NT2/D1 (cell line): ENCODE data around the gene ZNF536.
"Not testable (repeated sequence)": the region's sequence is repeated elsewhere in the genome, so short reads cannot be mapped to it uniquely, and the experiment has no call there.

Experiments
- DNase-seq: peaks from one replicate; pipeline ENCODE4 v3.0.0-alpha.2; 2011; ENCODE audit warnings: low read depth, low spot score
- H3K27me3 ChIP-seq: 2 replicates; pipeline ENCODE4 v1.6.0; 2011; ENCODE audit warnings: mild to moderate bottlenecking; ENCODE audit not compliant: insufficient read length, insufficient read depth
- H3K36me3 ChIP-seq: 2 replicates; pipeline ENCODE4 v1.6.1; 2011; ENCODE audit warnings: mild to moderate bottlenecking, low read length, mixed read lengths; ENCODE audit not compliant: insufficient read depth, insufficient read length
- H3K4me1 ChIP-seq: 2 replicates; pipeline ENCODE4 v1.5.1; 2011; ENCODE audit not compliant: insufficient read depth, insufficient read length
- H3K4me3 ChIP-seq: 2 replicates; pipeline ENCODE4 v1.5.1; 2011; ENCODE audit warnings: low read depth; ENCODE audit not compliant: insufficient read length
- H3K9ac ChIP-seq: 2 replicates; pipeline ENCODE4 v1.6.0; 2011; ENCODE audit warnings: low read depth; ENCODE audit not compliant: insufficient read length
- H3K9me3 ChIP-seq: 2 replicates; pipeline ENCODE4 v1.5.1; 2011; ENCODE audit warnings: mild to moderate bottlenecking, low read length; ENCODE audit not compliant: insufficient read depth
- SUZ12 ChIP-seq: IDR thresholded peaks from 2 replicates; pipeline ENCODE4 v1.6.1; 2011; ENCODE audit not compliant: insufficient read length, insufficient read depth; ENCODE audit errors: extremely low read depth
- YY1 ChIP-seq: IDR thresholded peaks from 2 replicates; pipeline ENCODE4 v1.6.1; 2011; ENCODE audit not compliant: insufficient read length, insufficient read depth
- ZNF274 ChIP-seq: IDR thresholded peaks from 2 replicates; pipeline ENCODE4 v1.6.1; 2011; ENCODE audit warnings: mild to moderate bottlenecking, low read depth, low read length

The ZNF536 gene

GRCh38 chr19:30482956-30483355 is 110.8 kb downstream of the ZNF536 start:
- TF ChIP-seq ZNF274: no peak
- Histone ChIP-seq H3K9ac (no peak overlapping the region), H3K9me3 (no peaks in the 10 kb centered on the region), H3K4me1 (no peaks in the 10 kb centered on the region), H3K27me3 (no peaks in the 10 kb centered on the region), H3K36me3 (no peaks in the 10 kb centered on the region), H3K4me3 (no peak overlapping the region)
- DNase-seq: no peak

- not testable (repeated sequence) for DNase-seq, H3K9me3 ChIP-seq, H3K4me1 ChIP-seq, H3K27me3 ChIP-seq, H3K9ac ChIP-seq, H3K4me3 ChIP-seq, H3K36me3 ChIP-seq
Observed at GRCh38 chr19:30486250-30486649, 114.1 kb downstream of the ZNF536 start.

- Histone ChIP-seq H3K36me3 (no peaks in the 10 kb centered on the region), H3K9ac (no peak overlapping the region), H3K27me3 (no peaks in the 10 kb centered on the region), H3K4me1 (peaks cover 2% of the 10 kb centered on the region), H3K9me3 (no peaks in the 10 kb centered on the region), H3K4me3 (no peak overlapping the region)
- TF ChIP-seq YY1 (no peak), ZNF274 (no peak), SUZ12 (no peak)
- DNase-seq: no peak
Observed at GRCh38 chr19:30487178-30487577, 115.0 kb downstream of the ZNF536 start.

GRCh38 chr19:30488191-30488590 is 116.0 kb downstream of the ZNF536 start:
- TF ChIP-seq YY1 (no peak), SUZ12 (no peak), ZNF274 (no peak)
- no peak for DNase-seq
- no peaks in the 10 kb centered on the region for H3K36me3 ChIP-seq
- H3K27me3 ChIP-seq: no peaks in the 10 kb centered on the region
- H3K9ac ChIP-seq: no peak overlapping the region
- peaks cover 2% of the 10 kb centered on the region for H3K4me1 ChIP-seq
- H3K4me3 ChIP-seq: no peak overlapping the region
- H3K9me3 ChIP-seq: no peaks in the 10 kb centered on the region

GRCh38 chr19:30490760-30491159 is 118.6 kb downstream of the ZNF536 start:
- Histone ChIP-seq H3K4me1 (peaks cover 2% of the 10 kb centered on the region), H3K36me3 (no peaks in the 10 kb centered on the region), H3K27me3 (no peaks in the 10 kb centered on the region), H3K9me3 (no peaks in the 10 kb centered on the region), H3K4me3 (no peak overlapping the region), H3K9ac (no peak overlapping the region)
- no peak for TF ChIP-seq YY1
- no peak for TF ChIP-seq ZNF274
- TF ChIP-seq SUZ12: no peak
- no peak for DNase-seq

- no peak for DNase-seq
- Histone ChIP-seq H3K9ac (no peak overlapping the region), H3K4me3 (no peak overlapping the region), H3K4me1 (peaks cover 2% of the 10 kb centered on the region), H3K9me3 (no peaks in the 10 kb centered on the region), H3K36me3 (no peaks in the 10 kb centered on the region), H3K27me3 (no peaks in the 10 kb centered on the region)
- TF ChIP-seq ZNF274 (no peak), SUZ12 (no peak), YY1 (no peak)
Observed at GRCh38 chr19:30492586-30493270, 120.5 kb downstream of the ZNF536 start.

DNA sequence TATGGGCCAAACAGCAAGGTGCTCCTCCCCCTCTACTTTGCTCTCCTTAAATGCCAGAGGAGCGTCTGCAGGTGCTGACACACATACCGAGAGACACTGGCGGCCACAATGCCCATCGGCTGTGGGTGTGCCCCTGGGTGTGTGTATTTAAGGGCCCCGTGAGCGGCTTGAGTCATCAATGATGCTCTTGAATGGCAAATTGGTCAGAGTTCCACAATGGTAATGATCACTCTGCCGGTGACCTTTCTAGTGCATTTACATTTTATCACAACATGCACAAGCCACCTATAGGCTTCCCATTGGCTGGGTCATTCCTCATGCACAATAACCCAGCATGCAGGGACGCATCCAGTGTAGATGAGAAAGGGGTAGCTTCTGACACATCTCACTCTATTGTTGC is 124.8 kb downstream of the ZNF536 start:
- no peak overlapping the region for H3K4me3 ChIP-seq
- no peaks in the 10 kb centered on the region for H3K9me3 ChIP-seq
- H3K4me1 ChIP-seq: no peaks in the 10 kb centered on the region
- DNase-seq: no peak
- H3K36me3 ChIP-seq: no peaks in the 10 kb centered on the region
- H3K27me3 ChIP-seq: no peaks in the 10 kb centered on the region
- no peak overlapping the region for H3K9ac ChIP-seq
- TF ChIP-seq SUZ12 (no peak), YY1 (no peak), ZNF274 (no peak)

- not testable (repeated sequence) for H3K9me3 ChIP-seq, DNase-seq, H3K9ac ChIP-seq, H3K4me3 ChIP-seq, H3K4me1 ChIP-seq, H3K27me3 ChIP-seq, H3K36me3 ChIP-seq
Observed at GRCh38 chr19:30498085-30498484, 125.9 kb downstream of the ZNF536 start.
